ENCODE data around the gene SMAD3. TPM values are rescaled to one million over a fixed set of nuclear protein-coding genes. Genes with fewer than 3 reads are reported as not detected.

The SMAD3 gene
- total and polyA plus RNA-seq, 2 donors = 28.3 to 31.2 TPM

DNA sequence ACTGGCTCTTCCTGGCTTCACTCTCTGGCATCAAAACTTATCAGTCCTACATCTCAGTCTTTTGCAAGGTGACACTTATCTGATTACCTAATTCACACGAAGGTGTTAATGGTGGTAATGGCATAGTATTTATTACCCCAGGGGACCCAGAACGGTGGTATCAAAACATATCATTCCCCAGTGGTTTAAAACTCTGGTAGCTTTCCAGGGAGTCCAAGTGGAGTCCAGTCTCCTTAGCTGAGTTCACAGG, 41.3 kb downstream of the SMAD3 start:
- H3K27ac ChIP-seq (ENCODE audit: low read depth) = peak overlapping the region; percentile 55
- 8% methylated on average over 2 of the region's 2 CpGs for WGBS
- H3K4me1 ChIP-seq (ENCODE audit: insufficient read depth) = peaks cover 5% of the 10 kb centered on the region

DNA sequence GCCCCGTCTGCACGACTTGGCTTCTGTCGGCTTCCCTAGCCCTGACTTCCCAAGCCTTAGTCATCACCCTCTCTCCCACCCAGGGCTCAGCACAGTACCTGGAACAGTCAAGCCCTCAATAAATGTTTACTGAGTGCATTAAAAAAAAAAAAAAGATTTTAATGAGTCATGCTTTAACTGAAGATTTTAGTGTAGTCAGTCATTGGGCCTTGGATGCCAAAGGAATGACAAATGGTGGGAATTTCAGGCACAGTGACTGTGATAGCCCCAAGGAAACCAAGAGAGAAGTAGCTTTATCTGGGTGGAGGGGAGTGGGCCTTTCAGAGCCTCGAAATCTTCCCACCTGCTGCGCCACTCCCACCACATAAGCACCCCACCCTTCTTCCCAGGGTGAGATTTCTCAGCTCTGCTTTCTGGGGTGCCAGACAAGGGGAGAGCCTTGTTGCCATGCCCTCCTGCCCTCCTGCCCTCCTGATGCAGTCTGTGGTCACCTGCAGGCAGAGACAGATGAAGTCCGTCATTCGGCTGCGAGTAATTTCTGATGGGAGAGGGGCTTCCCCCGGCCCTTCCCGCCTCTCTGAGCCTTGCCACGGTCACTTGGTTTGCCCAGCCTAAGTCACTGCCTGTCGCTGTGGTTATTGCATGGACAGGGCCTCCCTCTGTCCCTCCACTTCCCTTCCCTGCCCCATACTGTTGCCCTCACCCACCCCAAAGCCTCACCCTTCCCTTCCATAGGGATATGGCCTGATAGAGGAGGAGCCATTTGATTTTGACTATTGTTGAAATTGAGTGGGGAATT, 41.8 kb downstream of the SMAD3 start:
- WGBS = 63% methylated on average over 12 of the region's 12 CpGs
- no peak for DNase-seq (ENCODE audit: extremely low spot score)
- no peaks in the 10 kb centered on the region for H3K36me3 ChIP-seq (ENCODE audit: insufficient read depth)
- peak overlapping the region; percentile 65 for H3K27ac ChIP-seq (ENCODE audit: low read depth)
- no peak overlapping the region for H3K4me3 ChIP-seq (ENCODE audit: low read depth, low read length)
- H3K4me1 ChIP-seq (ENCODE audit: insufficient read depth) = peaks cover 5% of the 10 kb centered on the region

More for the DNA sequence above, 41.3 kb downstream of the SMAD3 start:
- Histone ChIP-seq H3K4me3 (ENCODE audit: low read depth, low read length) (no peak overlapping the region), H3K36me3 (ENCODE audit: insufficient read depth) (no peaks in the 10 kb centered on the region)
- DNase-seq (ENCODE audit: extremely low spot score) = no peak

DNA sequence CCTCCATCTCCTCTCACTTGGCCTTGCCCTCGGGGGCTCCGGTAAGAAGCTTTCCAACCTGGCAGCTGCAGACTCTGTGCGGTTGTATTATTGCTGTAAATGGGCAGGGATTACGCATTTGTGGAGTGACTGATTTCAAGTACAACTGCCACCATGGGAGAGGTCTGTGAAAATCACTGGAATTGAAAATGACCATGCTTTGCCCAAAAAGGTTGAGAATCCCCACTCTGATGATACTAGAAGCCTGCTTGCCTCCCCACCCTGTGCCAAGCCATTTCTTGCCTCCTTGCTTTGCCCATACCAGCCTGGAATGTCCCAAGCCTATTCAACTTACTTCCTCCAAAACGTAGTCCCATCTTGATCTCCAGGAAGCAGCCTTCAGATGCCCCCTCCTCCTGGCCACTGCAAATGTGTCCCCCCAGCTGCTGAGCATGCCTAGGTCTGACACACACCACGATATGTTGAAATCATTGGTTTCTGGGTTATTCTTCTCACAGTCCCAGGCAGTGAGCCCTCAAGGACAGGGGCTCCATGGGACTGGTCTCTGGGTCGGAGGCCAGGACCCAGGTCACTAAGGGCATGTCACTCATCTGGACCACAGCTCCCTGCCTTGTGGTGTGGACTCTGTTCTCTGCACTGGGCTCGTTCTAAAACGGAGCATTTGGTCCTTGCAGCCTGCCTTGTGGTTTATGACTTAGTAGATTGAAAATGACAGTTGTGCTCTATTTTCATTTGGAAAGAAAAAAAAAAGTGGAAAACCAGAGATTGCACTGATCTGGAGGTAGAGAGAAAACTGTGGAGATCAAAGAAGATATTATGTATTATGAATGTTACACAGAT, 42.9 kb downstream of the SMAD3 start:
- Histone ChIP-seq H3K27ac (ENCODE audit: low read depth) (peak overlapping the region; percentile 48), H3K36me3 (ENCODE audit: insufficient read depth) (no peaks in the 10 kb centered on the region), H3K4me1 (ENCODE audit: insufficient read depth) (peaks cover 5% of the 10 kb centered on the region), H3K4me3 (ENCODE audit: low read depth, low read length) (no peak overlapping the region)
- 64% methylated on average over 9 of the region's 9 CpGs for WGBS
- no peak for DNase-seq (ENCODE audit: extremely low spot score)

- WGBS = 52% methylated on average over 18 of the region's 18 CpGs
- DNase-seq (ENCODE audit: extremely low spot score) = no peak
- H3K27ac ChIP-seq (ENCODE audit: low read depth) = peak overlapping the region; percentile 38
- no peaks in the 10 kb centered on the region for H3K36me3 ChIP-seq (ENCODE audit: insufficient read depth)
- H3K4me1 ChIP-seq (ENCODE audit: insufficient read depth) = peaks cover 5% of the 10 kb centered on the region
- no peak overlapping the region for H3K4me3 ChIP-seq (ENCODE audit: low read depth, low read length)
Measured at GRCh38 chr15:67109141-67110034, 44.0 kb downstream of the SMAD3 start.

- Histone ChIP-seq H3K4me3 (ENCODE audit: low read depth, low read length) (no peak overlapping the region), H3K4me1 (ENCODE audit: insufficient read depth) (no peaks in the 10 kb centered on the region), H3K27ac (ENCODE audit: low read depth) (peak overlapping the region; percentile 38), H3K36me3 (ENCODE audit: insufficient read depth) (no peaks in the 10 kb centered on the region)
- WGBS = 91% methylated on average over 5 of the region's 5 CpGs
- DNase-seq (ENCODE audit: extremely low spot score) = no peak
Measured at GRCh38 chr15:67110361-67110781, 45.0 kb downstream of the SMAD3 start.

GRCh38 chr15:67110958-67111864, 45.8 kb downstream of the SMAD3 start:
- H3K36me3 ChIP-seq (ENCODE audit: insufficient read depth) = no peaks in the 10 kb centered on the region
- no peaks in the 10 kb centered on the region for H3K4me1 ChIP-seq (ENCODE audit: insufficient read depth)
- H3K4me3 ChIP-seq (ENCODE audit: low read depth, low read length) = no peak overlapping the region
- H3K27ac ChIP-seq (ENCODE audit: low read depth) = no peak overlapping the region
- DNase-seq (ENCODE audit: extremely low spot score) = no peak
- whole genome bisulfite sequencing = 95% methylated on average over 2 of the region's 2 CpGs

- no peaks in the 10 kb centered on the region for H3K4me1 ChIP-seq (ENCODE audit: insufficient read depth)
Measured at GRCh38 chr15:67114046-67114445, 48.6 kb downstream of the SMAD3 start.

GRCh38 chr15:67114846-67115585, 49.6 kb downstream of the SMAD3 start:
- no peaks in the 10 kb centered on the region for H3K36me3 ChIP-seq (ENCODE audit: insufficient read depth)
- 61% methylated on average over 6 of the region's 6 CpGs for WGBS
- DNase-seq (ENCODE audit: extremely low spot score) = no peak

More at GRCh38 chr15:67114046-67114445, 48.6 kb downstream of the SMAD3 start:
- H3K36me3 ChIP-seq (ENCODE audit: insufficient read depth) = no peaks in the 10 kb centered on the region
- no peak overlapping the region for H3K4me3 ChIP-seq (ENCODE audit: low read depth, low read length)
- no peak for DNase-seq (ENCODE audit: extremely low spot score)
- WGBS = 91% methylated on average over 8 of the region's 8 CpGs
- H3K27ac ChIP-seq (ENCODE audit: low read depth) = no peak overlapping the region

GRCh38 chr15:67115586-67115969, 50.2 kb downstream of the SMAD3 start:
- WGBS = 78% methylated on average over 1 of the region's 1 CpG
- no peak for DNase-seq (ENCODE audit: extremely low spot score)
- H3K4me1 ChIP-seq (ENCODE audit: insufficient read depth) = peaks cover 2% of the 10 kb centered on the region
- no peak overlapping the region for H3K4me3 ChIP-seq (ENCODE audit: low read depth, low read length)
- no peaks in the 10 kb centered on the region for H3K36me3 ChIP-seq (ENCODE audit: insufficient read depth)
- no peak overlapping the region for H3K27ac ChIP-seq (ENCODE audit: low read depth)

More at GRCh38 chr15:67114846-67115585, 49.6 kb downstream of the SMAD3 start:
- Histone ChIP-seq H3K4me3 (ENCODE audit: low read depth, low read length) (no peak overlapping the region), H3K4me1 (ENCODE audit: insufficient read depth) (no peaks in the 10 kb centered on the region), H3K27ac (ENCODE audit: low read depth) (no peak overlapping the region)

- H3K36me3 ChIP-seq (ENCODE audit: insufficient read depth) = no peaks in the 10 kb centered on the region
- H3K4me3 ChIP-seq (ENCODE audit: low read depth, low read length) = no peak overlapping the region
- 90% methylated on average over 2 of the region's 2 CpGs for WGBS
- DNase-seq (ENCODE audit: extremely low spot score) = no peak
- H3K4me1 ChIP-seq (ENCODE audit: insufficient read depth) = peaks cover 2% of the 10 kb centered on the region
- no peak overlapping the region for H3K27ac ChIP-seq (ENCODE audit: low read depth)
Measured at GRCh38 chr15:67116742-67117141, 51.3 kb downstream of the SMAD3 start.

DNA sequence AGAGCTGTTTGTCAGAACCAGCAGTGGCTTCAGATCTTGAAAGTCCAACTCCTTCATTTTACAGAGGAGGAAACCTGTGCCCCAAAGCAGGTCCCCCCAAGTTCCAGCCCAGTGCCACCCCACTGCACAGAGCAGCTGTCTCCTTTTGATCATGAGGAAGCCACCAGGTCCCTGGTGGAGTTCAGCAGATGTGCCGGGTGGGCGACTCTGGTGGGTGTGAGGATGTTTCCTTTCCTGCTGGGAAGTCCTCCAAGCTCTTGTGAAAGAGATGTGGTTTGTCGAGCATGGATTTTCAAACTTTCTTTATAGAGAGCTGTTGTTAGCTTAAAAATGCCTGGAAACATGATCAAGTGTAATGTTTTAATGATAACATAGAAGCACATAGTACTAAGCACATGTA, 52.0 kb downstream of the SMAD3 start:
- no peak overlapping the region for H3K4me3 ChIP-seq (ENCODE audit: low read depth, low read length)
- no peaks in the 10 kb centered on the region for H3K36me3 ChIP-seq (ENCODE audit: insufficient read depth)
- no peak overlapping the region for H3K27ac ChIP-seq (ENCODE audit: low read depth)
- WGBS = 51% methylated on average over 3 of the region's 3 CpGs
- no peak for DNase-seq (ENCODE audit: extremely low spot score)
- peaks cover 4% of the 10 kb centered on the region for H3K4me1 ChIP-seq (ENCODE audit: insufficient read depth)

- WGBS = 97% methylated on average over 5 of the region's 5 CpGs
- Histone ChIP-seq H3K27ac (ENCODE audit: low read depth) (no peak overlapping the region), H3K4me1 (ENCODE audit: insufficient read depth) (peaks cover 4% of the 10 kb centered on the region), H3K36me3 (ENCODE audit: insufficient read depth) (no peaks in the 10 kb centered on the region), H3K4me3 (ENCODE audit: low read depth, low read length) (no peak overlapping the region)
- DNase-seq (ENCODE audit: extremely low spot score) = no peak
Measured at GRCh38 chr15:67118808-67119207, 53.4 kb downstream of the SMAD3 start.

Measured in urinary bladder (tissue), 4 donors.